Occipital lobe (tissue), 2 donors: ENCODE measurements around the gene FILIP1L. TPM values are rescaled to one million over a fixed set of nuclear protein-coding genes. Genes with fewer than 3 reads are reported as not detected.

Source experiments
- DNase-seq: peaks from one replicate; lab custom pipeline; 2025; lab: John Stamatoyannopoulos, UW
- total RNA-seq: library from RNA; depleted of rRNA; stranded (reverse); fragments of >200 nt; gene quantifications from one replicate; pipeline ENCODE4 v1.2.3, GENCODE V29; 2014

The FILIP1L gene
- total RNA-seq, 1 donor from 2014 or later = 1.2 TPM

GRCh38 chr3:99896482-99896881 is 217.8 kb downstream of the FILIP1L start:
- no peak for DNase-seq

- no peak for DNase-seq
These were observed 218.4 kb downstream of the FILIP1L start for GRCh38 chr3:99895703-99896441.

- DNase-seq = no peak
These were observed 219.1 kb downstream of the FILIP1L start for GRCh38 chr3:99895131-99895696.

- no peak for DNase-seq
These were observed 222.0 kb downstream of the FILIP1L start for GRCh38 chr3:99892332-99892731.

DNA sequence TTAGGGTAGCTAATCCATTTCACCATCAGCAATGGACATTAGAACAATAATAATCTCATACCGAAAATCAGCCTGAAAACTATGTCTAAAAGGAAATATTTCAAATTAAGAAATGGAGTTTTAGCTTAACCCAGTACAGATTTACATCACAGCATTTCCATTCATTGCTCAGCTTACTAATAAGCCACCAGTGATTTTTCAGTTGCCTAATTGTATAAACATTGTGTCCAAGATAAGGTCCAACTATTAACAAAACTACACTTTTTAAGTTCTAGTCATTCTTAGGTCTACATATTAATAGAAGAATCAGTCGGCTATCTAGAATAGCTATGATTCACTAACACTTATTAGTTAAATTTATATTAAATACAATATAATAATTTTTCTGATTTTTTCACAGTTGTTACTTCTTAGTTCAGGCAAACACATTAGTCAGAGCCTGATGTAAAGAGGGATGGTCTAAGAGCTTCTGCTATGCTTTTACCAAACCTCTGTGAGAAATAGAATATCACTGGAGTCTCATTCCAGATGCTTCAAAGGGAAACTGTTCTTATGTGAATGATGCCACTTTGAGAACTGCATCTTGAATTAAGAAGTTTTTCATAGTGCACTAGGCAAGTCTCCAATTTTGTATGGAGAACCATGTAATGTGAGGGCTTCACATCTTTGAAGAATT is 222.6 kb downstream of the FILIP1L start:
- no peak for DNase-seq

GRCh38 chr3:99885851-99886250 is 228.4 kb downstream of the FILIP1L start:
- DNase-seq = no peak

DNA sequence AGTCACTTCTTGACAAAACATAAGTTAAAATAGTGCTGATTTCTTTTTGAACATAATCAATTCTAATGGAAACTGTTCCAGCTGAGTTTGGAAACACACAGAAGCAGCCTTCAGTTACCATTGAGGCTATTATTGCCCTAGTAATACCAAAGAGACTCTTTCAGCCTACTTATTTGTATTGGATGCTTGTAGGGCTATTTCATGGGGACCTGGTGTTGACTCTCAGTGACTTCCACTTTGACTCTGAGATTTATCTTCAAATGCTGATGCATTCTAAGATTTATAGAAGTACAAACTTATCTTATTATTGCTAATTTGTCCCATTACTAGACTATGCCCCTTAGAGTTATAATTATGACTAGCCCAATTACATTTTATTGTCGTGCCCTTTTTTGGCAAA is 229.2 kb downstream of the FILIP1L start:
- no peak for DNase-seq

DNA sequence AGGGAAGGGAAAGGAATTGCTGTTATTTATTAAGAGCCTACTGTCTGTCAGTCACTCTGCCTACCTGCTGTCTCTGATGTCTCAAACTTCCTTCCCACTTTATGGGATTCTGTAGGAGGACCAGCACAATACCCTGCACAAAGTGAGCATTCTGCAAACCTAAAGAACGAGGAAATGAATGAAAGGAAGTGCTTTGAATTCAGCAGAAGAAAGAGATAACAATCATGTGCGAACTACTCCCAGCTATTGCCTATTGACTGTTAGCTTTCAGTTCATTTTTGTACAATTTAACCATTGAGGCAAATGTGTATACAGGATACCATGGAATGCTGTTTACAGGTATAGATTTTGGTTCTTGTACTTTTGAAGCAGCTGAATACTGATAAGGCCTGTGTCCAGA is 229.8 kb downstream of the FILIP1L start:
- DNase-seq = no peak

DNA sequence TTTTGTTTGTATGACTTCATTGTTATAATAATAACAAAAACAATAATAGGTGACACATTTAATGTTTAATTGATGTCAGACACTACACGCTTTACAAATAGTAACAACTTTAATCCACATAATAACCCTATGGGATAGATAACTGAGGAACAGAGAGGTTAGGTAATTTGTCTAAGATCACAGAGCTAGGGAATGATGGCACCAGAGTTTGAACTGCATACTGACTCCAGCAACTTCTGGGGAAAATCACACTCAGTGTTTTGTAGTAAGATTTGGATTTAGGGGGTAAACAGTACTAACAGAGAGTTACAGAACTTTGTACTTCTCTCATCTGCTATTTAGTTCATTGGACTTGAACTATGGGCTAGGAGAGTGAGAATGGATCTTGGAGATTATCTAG is 230.6 kb downstream of the FILIP1L start:
- no peak for DNase-seq

DNA sequence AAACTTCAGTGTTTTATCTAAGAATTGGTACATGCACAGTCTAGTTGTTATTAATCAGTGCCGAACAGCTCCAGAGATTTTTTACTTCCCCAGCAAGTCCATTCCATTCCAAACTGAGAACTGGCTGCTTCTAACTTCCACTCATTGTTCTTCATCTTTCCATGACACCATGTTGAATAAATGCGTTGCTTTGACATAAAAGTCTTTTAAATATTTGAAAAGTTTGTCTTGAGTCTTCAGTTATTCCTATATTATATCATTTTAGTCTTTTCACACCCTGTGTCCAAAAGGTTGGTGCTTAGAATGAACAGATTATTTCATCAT is 231.2 kb downstream of the FILIP1L start:
- no peak for DNase-seq

- no peak for DNase-seq
These were observed 231.7 kb downstream of the FILIP1L start for GRCh38 chr3:99882436-99883137.

DNA sequence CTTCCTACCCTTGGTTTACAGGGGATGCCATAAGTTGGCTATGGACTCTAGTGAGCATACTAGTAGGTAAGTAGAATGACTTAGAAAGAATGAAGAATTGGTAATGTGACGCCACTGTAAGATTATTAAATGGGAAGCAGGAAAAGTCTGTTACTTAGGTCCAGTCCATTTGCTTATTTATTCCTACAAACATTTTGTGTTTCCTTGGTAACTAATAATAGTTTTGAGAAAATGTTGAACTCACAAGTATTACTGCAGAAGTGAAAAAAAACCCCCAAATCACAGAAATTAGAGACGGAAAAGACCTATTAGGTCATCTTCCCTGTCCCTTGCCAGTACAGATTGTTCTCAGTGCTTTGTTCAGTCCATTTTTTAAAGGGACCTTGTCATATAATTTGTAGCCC is 233.2 kb downstream of the FILIP1L start:
- DNase-seq = no peak

DNA sequence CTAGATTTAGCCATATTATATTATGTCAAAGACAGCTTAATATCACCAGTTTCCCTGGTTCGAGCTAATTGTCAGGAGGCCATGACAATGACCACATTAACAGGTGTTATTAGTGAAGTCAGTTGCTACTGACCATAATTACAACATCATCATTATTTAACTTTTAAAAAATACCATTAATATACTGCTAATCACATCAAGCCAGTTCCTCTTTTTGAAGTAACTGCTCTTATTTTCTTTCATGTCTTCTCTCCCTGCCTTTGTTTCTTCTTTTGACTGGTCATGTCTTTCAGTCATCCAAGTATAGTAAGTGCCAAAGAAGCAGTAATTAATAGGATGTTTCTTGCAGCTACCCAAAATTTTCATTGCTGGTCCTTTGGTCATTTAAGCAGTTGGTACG is 235.0 kb downstream of the FILIP1L start:
- DNase-seq = no peak

GRCh38 chr3:99878005-99878404 is 236.3 kb downstream of the FILIP1L start:
- DNase-seq = no peak

GRCh38 chr3:99877031-99877579 is 237.2 kb downstream of the FILIP1L start:
- DNase-seq = no peak

- DNase-seq = peak; percentile 31
These were observed 238.1 kb downstream of the FILIP1L start for GRCh38 chr3:99875929-99876841.

GRCh38 chr3:99875581-99875928 is 238.7 kb downstream of the FILIP1L start:
- no peak for DNase-seq

- DNase-seq = no peak
These were observed 239.9 kb downstream of the FILIP1L start for GRCh38 chr3:99874237-99875002.

- DNase-seq = no peak
These were observed 240.8 kb downstream of the FILIP1L start for GRCh38 chr3:99873269-99874102.

DNA sequence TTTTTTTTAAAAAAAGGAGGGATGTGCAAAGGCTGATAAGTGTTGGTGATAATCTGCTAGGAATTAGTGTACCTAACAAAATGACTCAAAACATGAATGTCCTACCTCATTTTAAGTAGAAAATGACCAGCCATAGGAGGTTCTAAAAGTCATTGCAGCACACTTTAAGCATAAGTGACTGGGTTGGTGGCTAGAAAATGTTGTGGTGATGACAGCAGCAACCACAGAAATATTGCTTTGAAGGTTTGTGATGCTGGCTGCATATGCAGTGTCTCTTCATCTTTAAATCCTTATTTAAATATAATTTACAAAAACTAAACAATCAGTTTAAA is 241.4 kb downstream of the FILIP1L start:
- DNase-seq = no peak
